H1 (cell line): ENCODE data around the gene LPXN. TPM values are rescaled to one million over a fixed set of nuclear protein-coding genes. Genes with fewer than 3 reads are reported as not detected.

Experiments
- CTCF ChIA-PET: fragments of 300-600 bp; sonication (Branson Sonifier 250); formaldehyde crosslinking; loops from one replicate; lab custom pipeline; 2021; ENCODE audit not compliant: partially characterized antibody; lab: Charles Lee
- POLR2A ChIA-PET: fragments of 300-600 bp; sonication (Branson Sonifier 250); formaldehyde crosslinking; loops from one replicate; lab custom pipeline; 2021; ENCODE audit warnings: inconsistent platforms; ENCODE audit not compliant: partially characterized antibody; lab: Charles Lee
- DNase-seq, 2 experiments: peaks; one replicate each; pipeline versions ENCODE4 v3.0.0 to v3.0.0-alpha.2; 2010 to 2022; ENCODE audit warnings: low spot score in 2 of 2, low read depth in 1 of 2, mixed read lengths in 1 of 2
- FAIRE-seq: peaks from 2 replicates; lab custom pipeline; 2011; peaks lifted over from hg19 to GRCh38; lab: Jason Lieb, UNC
- H2AFZ ChIP-seq: 2 replicates; pipeline ENCODE4 v1.8.1; 2012; ENCODE audit warnings: low read length, inconsistent platforms
- H2AK5ac ChIP-seq: 2 replicates; pipeline ENCODE4 v1.6.1; 2013; ENCODE audit warnings: low read depth, low read length
- H2BK120ac ChIP-seq: replicated peaks from 2 replicates; pipeline ENCODE3; 2013; ENCODE audit warnings: low read depth, low read length, inconsistent platforms
- H2BK12ac ChIP-seq: 2 replicates; pipeline ENCODE4 v1.6.1; 2013; ENCODE audit warnings: low read depth, low read length
- H2BK15ac ChIP-seq: 2 replicates; pipeline ENCODE4 v1.6.1; 2013; ENCODE audit warnings: low read length
- H2BK20ac ChIP-seq: 2 replicates; pipeline ENCODE4 v1.6.1; 2013; ENCODE audit warnings: low read length
- H2BK5ac ChIP-seq: 2 replicates; pipeline ENCODE4 v1.6.1; 2013; ENCODE audit warnings: low read depth, low read length
- H3K14ac ChIP-seq: 2 replicates; pipeline ENCODE4 v1.6.1; 2013; ENCODE audit warnings: inconsistent platforms; ENCODE audit not compliant: insufficient read length
- H3K18ac ChIP-seq: 2 replicates; pipeline ENCODE4 v1.6.1; 2013; ENCODE audit warnings: low read length; ENCODE audit errors: extremely low read depth
- H3K23ac ChIP-seq: 2 replicates; pipeline ENCODE4 v1.6.1; 2013; ENCODE audit warnings: inconsistent platforms; ENCODE audit not compliant: insufficient read length
- H3K23me2 ChIP-seq: 2 replicates; pipeline ENCODE4 v1.6.1; 2013; ENCODE audit warnings: low read depth, low read length
- H3K27ac ChIP-seq: 2 replicates; pipeline ENCODE4 v1.6.1; 2011; ENCODE audit warnings: low read depth, low read length, inconsistent platforms
- H3K27me3 ChIP-seq, 4 experiments: replicated peaks in 1 of 4; 1 replicate in 1 of 4; 2 replicates in 3 of 4; pipeline versions ENCODE4 v1.6.1 to v1.8.1; 2011 to 2013; ENCODE audit warnings: low read length in 3 of 4, mild to moderate bottlenecking in 3 of 4, inconsistent platforms in 2 of 4, mixed read lengths in 2 of 4, moderate library complexity in 1 of 4; ENCODE audit not compliant: control insufficient read depth in 3 of 4, insufficient read depth in 3 of 4; ENCODE audit errors: extremely low read depth in 1 of 4
- H3K36me3 ChIP-seq, 4 experiments: 2 replicates each; pipeline versions ENCODE4 v1.6.1 to v1.8.1; 2011 to 2013; ENCODE audit warnings: mild to moderate bottlenecking in 4 of 4, low read length in 3 of 4, moderate library complexity in 2 of 4, control low read depth in 1 of 4, inconsistent platforms in 1 of 4; ENCODE audit not compliant: insufficient read depth in 4 of 4, control insufficient read depth in 2 of 4
- H3K4ac ChIP-seq: replicated peaks from 2 replicates; pipeline ENCODE3; 2013; ENCODE audit warnings: low read length, low read depth, mixed read lengths, inconsistent platforms; ENCODE audit not compliant: insufficient read length
- H3K4me1 ChIP-seq, 4 experiments: replicated peaks in 1 of 4; 1 replicate in 1 of 4; 2 replicates in 3 of 4; pipeline versions ENCODE4 v1.6.1 to v1.8.1; 2011 to 2013; ENCODE audit warnings: low read length in 3 of 4, inconsistent platforms in 2 of 4, mixed read lengths in 1 of 4; ENCODE audit not compliant: insufficient read depth in 4 of 4, control insufficient read depth in 3 of 4
- H3K4me2 ChIP-seq, 2 experiments: 2 replicates each; pipeline versions ENCODE4 v1.6.1 to v1.8.1; 2011 to 2013; ENCODE audit warnings: low read depth in 2 of 2, low read length in 2 of 2, control low read depth in 1 of 2, inconsistent platforms in 1 of 2, mild to moderate bottlenecking in 1 of 2; ENCODE audit not compliant: insufficient read depth in 1 of 2
- H3K4me3 ChIP-seq, 4 experiments: fragments of 200-600, 300-600 bp in 1 of 4; sonication (generic), shearing (Covaris generic), sonication (Bioruptor Twin) in 1 of 4; 2 replicates each; pipeline versions ENCODE4 v1.5.1 to v1.8.1; 2011 to 2016; ENCODE audit warnings: low read length in 4 of 4, low read depth in 3 of 4, control low read depth in 2 of 4, inconsistent platforms in 2 of 4, mild to moderate bottlenecking in 2 of 4, mixed read lengths in 1 of 4, moderate library complexity in 1 of 4; ENCODE audit not compliant: insufficient read depth in 2 of 4; ENCODE audit errors: extremely low read depth in 1 of 4
- H3K56ac ChIP-seq: replicated peaks from 2 replicates; pipeline ENCODE3; 2013; ENCODE audit warnings: low read depth, mild to moderate bottlenecking, mixed read lengths, low read length, inconsistent platforms; ENCODE audit not compliant: insufficient read length
- H3K79me1 ChIP-seq: 2 replicates; pipeline ENCODE4 v1.6.1; 2013; ENCODE audit warnings: low read depth, low read length, control low read depth
- H3K79me2 ChIP-seq, 2 experiments: 2 replicates each; pipeline versions ENCODE4 v1.6.1 to v1.8.1; 2012 to 2013; ENCODE audit warnings: low read length in 2 of 2, mild to moderate bottlenecking in 2 of 2, inconsistent platforms in 1 of 2; ENCODE audit not compliant: insufficient read depth in 2 of 2, control insufficient read depth in 1 of 2
- H3K9ac ChIP-seq, 4 experiments: replicated peaks in 1 of 4; 1 replicate in 1 of 4; 2 replicates in 3 of 4; pipeline versions ENCODE4 v1.6.1 to v1.8.1; 2011 to 2013; ENCODE audit warnings: low read depth in 3 of 4, low read length in 3 of 4, control low read depth in 2 of 4, mild to moderate bottlenecking in 2 of 4, moderate library complexity in 2 of 4, inconsistent platforms in 1 of 4; ENCODE audit errors: extremely low read depth in 1 of 4
- H3K9me3 ChIP-seq, 2 experiments: 2 replicates each; pipeline versions ENCODE4 v1.6.1 to v1.8.1; 2012 to 2013; ENCODE audit warnings: mild to moderate bottlenecking in 2 of 2, moderate library complexity in 2 of 2, control low read depth in 1 of 2, inconsistent platforms in 1 of 2, low read depth in 1 of 2, low read length in 1 of 2, mixed read lengths in 1 of 2; ENCODE audit not compliant: insufficient read depth in 2 of 2
- H4K20me1 ChIP-seq, 2 experiments: replicated peaks in 1 of 2; 2 replicates each; pipeline versions ENCODE3 to v1.8.1; 2011 to 2013; ENCODE audit warnings: inconsistent platforms in 2 of 2, low read length in 2 of 2, mild to moderate bottlenecking in 1 of 2; ENCODE audit not compliant: insufficient read depth in 2 of 2, control insufficient read depth in 1 of 2
- H4K5ac ChIP-seq: 2 replicates; pipeline ENCODE4 v1.6.1; 2013; ENCODE audit warnings: low read length, low read depth, mixed read lengths, inconsistent platforms; ENCODE audit not compliant: insufficient read length
- H4K8ac ChIP-seq: 2 replicates; pipeline ENCODE4 v1.8.0; 2013; ENCODE audit warnings: mild to moderate bottlenecking, moderate library complexity, low read length, inconsistent platforms; ENCODE audit not compliant: insufficient read depth; ENCODE audit errors: extremely low read depth
- H4K91ac ChIP-seq: replicated peaks from 2 replicates; pipeline ENCODE3; 2013; ENCODE audit warnings: low read length, mixed read lengths, inconsistent platforms; ENCODE audit not compliant: insufficient read length
- BCL11A ChIP-seq, 2 experiments: IDR thresholded peaks; one replicate each; pipeline ENCODE4 v1.6.1; 2011; ENCODE audit warnings: low read depth in 2 of 2, low read length in 2 of 2, mild to moderate bottlenecking in 2 of 2
- CREB1 ChIP-seq: IDR thresholded peaks from 2 replicates; pipeline ENCODE4 v1.6.1; 2012; ENCODE audit warnings: inconsistent platforms
- EP300 ChIP-seq, 2 experiments: IDR thresholded peaks; 1 replicate in 1 of 2; 2 replicates in 1 of 2; pipeline ENCODE4 v1.6.1; 2011 to 2012; ENCODE audit warnings: low read depth in 2 of 2, low read length in 2 of 2, mild to moderate bottlenecking in 2 of 2, borderline replicate concordance in 1 of 2, inconsistent platforms in 1 of 2, moderate library complexity in 1 of 2
- POU5F1 ChIP-seq: IDR thresholded peaks from 2 replicates; pipeline ENCODE4 v1.6.1; 2011; ENCODE audit warnings: low read depth, mild to moderate bottlenecking, low read length, moderate library complexity
- RFX5 ChIP-seq: IDR thresholded peaks from 2 replicates; pipeline ENCODE4 v1.6.1; 2011; ENCODE audit warnings: low read depth, low read length, improper control_type of control experiment, borderline replicate concordance
- RNF2 ChIP-seq: fragments of 200-900, 300-1000 bp; sonication (generic); IDR thresholded peaks from 2 replicates; pipeline ENCODE4 v1.7.1; 2016; ENCODE audit warnings: borderline replicate concordance, low read depth, mild to moderate bottlenecking, antibody characterized with exemption, low read length; ENCODE audit not compliant: poor library complexity, severe bottlenecking; ENCODE audit errors: missing control alignments
- TBP ChIP-seq: IDR thresholded peaks from 2 replicates; pipeline ENCODE4 v1.6.1; 2011; ENCODE audit warnings: low read depth, low read length, improper control_type of control experiment
- TCF12 ChIP-seq: IDR thresholded peaks from 2 replicates; pipeline ENCODE4 v1.6.1; 2011; ENCODE audit warnings: low read depth, mild to moderate bottlenecking, low read length
- WGBS, 2 experiments: shearing (Covaris generic) in 1 of 2; methylation state at CpG; one replicate each; pipeline versions ENCODE4 v1.1.6 to v1.1.7; 2013 to 2015; ENCODE audit warnings: low lambda C conversion rate in 2 of 2, mixed read lengths in 2 of 2, inconsistent platforms in 1 of 2, low coverage in 1 of 2, missing lambda C conversion rate in 1 of 2; ENCODE audit not compliant: insufficient replicate concordance in 2 of 2, insufficient coverage in 1 of 2, insufficient read length in 1 of 2; ENCODE audit errors: extremely low coverage in 1 of 2, missing lambda C conversion rate in 1 of 2; 5-methylcytosine and 5-hydroxymethylcytosine counted together
- polyA plus RNA-seq, 7 experiments: library from polyadenylated mRNA; depleted of rRNA in 3 of 7; stranded (reverse) in 5 of 7; unstranded in 2 of 7; fragments of >200 nt in 5 of 7; fragments of 200-250 nt in 2 of 7; gene quantifications; 1 replicate in 5 of 7; 2 replicates in 1 of 7; 4 replicates in 1 of 7; pipeline versions ENCODE4 v1.2.1 to v1.2.3, GENCODE V29; 2011 to 2013; ENCODE audit warnings: missing spikeins in 2 of 7, mixed read lengths in 2 of 7
- total RNA-seq: library from RNA; stranded (reverse); fragmentation: NEBNext Ultra II Directional; extraction: Animal tissue kit (Norgen Biotek cat#: 25700); gene quantifications from 2 replicates; pipeline ENCODE4 v1.2.1, GENCODE V29; 2021
- TF ChIP-seq, protein P1 (sequence below): IDR thresholded peaks from 2 replicates; pipeline ENCODE4 v1.6.1; 2012; ENCODE audit warnings: inconsistent platforms
- TF ChIP-seq, protein P2 (sequence below), 3 experiments: IDR thresholded peaks; 1 replicate in 2 of 3; 2 replicates in 1 of 3; pipeline versions ENCODE4 v1.5.1 to v1.6.1; 2011; ENCODE audit warnings: low read length in 3 of 3, mild to moderate bottlenecking in 3 of 3, inconsistent platforms in 2 of 3, low read depth in 1 of 3, moderate library complexity in 1 of 3; ENCODE audit not compliant: insufficient read depth in 1 of 3; ENCODE audit errors: control extremely low read depth in 1 of 3

The LPXN gene
- total and polyA plus RNA-seq, 2 of the 8 experiments (the other 6 are each of a cell fraction or from before 2014, with no cell fraction given), result 1.4 to 2.7 TPM

DNA sequence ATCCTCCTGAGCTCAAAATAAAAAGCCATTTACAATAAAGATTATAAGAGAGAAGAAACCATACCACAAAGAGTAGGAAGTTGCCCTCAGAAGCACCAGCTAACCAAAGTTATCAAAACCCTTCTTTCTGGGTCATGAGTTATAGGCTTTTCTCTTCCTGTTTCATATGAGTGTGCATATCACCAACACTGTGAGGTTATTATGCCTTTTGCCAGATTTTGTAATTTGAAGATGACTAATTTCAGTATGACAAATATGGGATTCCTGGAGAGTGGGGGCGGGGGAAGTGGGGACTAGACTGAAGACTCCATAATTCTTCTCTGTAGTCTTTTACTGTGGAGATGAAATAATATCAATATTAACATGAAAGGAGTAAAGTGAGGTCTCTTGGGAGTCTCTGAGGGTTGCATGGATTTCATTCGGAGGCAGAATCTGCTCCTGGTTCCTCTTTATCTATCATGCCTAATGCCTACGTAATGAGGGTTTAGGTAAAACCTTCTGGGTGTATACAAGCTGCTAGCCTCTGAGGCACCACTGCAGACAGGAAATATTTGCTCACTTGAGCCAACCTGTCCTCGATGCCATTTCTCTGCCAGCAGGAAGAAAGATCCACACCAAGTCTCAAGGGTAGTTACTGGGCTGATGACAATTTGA is 2.1 kb downstream of the LPXN start:
- POLR2A ChIA-PET, result no interaction called here
- Histone ChIP-seq H3K27ac (no peak overlapping the region), H3K4me2 (no peak overlapping the region)
- TF ChIP-seq, protein P1, sequence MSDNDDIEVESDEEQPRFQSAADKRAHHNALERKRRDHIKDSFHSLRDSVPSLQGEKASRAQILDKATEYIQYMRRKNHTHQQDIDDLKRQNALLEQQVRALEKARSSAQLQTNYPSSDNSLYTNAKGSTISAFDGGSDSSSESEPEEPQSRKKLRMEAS, result no peak
- TF ChIP-seq CREB1 (no peak), POU5F1 (no peak), RNF2 (no peak), RFX5 (no peak), TBP (no peak), BCL11A (IDR thresholded peaks at IDR 0.05; ENCODE audit: low read depth in 2 of 2, low read length in 2 of 2) (no peak), TCF12 (no peak), EP300 (IDR thresholded peaks at IDR 0.05; ENCODE audit: borderline replicate concordance in 1 of 2, low read depth in 2 of 2, low read length in 2 of 2) (no peak)
- TF ChIP-seq, protein P2, sequence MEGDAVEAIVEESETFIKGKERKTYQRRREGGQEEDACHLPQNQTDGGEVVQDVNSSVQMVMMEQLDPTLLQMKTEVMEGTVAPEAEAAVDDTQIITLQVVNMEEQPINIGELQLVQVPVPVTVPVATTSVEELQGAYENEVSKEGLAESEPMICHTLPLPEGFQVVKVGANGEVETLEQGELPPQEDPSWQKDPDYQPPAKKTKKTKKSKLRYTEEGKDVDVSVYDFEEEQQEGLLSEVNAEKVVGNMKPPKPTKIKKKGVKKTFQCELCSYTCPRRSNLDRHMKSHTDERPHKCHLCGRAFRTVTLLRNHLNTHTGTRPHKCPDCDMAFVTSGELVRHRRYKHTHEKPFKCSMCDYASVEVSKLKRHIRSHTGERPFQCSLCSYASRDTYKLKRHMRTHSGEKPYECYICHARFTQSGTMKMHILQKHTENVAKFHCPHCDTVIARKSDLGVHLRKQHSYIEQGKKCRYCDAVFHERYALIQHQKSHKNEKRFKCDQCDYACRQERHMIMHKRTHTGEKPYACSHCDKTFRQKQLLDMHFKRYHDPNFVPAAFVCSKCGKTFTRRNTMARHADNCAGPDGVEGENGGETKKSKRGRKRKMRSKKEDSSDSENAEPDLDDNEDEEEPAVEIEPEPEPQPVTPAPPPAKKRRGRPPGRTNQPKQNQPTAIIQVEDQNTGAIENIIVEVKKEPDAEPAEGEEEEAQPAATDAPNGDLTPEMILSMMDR (IDR thresholded peaks at IDR 0.05; ENCODE audit: control extremely low read depth in 1 of 3, insufficient read depth in 1 of 3, low read depth in 1 of 3, low read length in 3 of 3), result no peak

More for the DNA sequence above, 2.1 kb downstream of the LPXN start:
- Histone ChIP-seq H2BK120ac (no peak overlapping the region), H2BK12ac (no peak overlapping the region), H2BK20ac (no peak overlapping the region), H4K5ac (no peak overlapping the region), H2AK5ac (no peak overlapping the region), H3K4ac (no peak overlapping the region), H2BK5ac (no peak overlapping the region), H3K4me1 (peaks cover 0 to 2% (median 0%) of the 10 kb centered on the region in 4 experiments; a peak in 1 of 7 replicates), H3K9me3 (no peaks in the 10 kb centered on the region), H3K56ac (no peak overlapping the region), H3K23ac (no peak overlapping the region), H3K27me3 (no peaks in the 10 kb centered on the region), H3K4me3 (no peak overlapping the region), H3K36me3 (no peaks in the 10 kb centered on the region), H2AFZ (no peak overlapping the region), H4K91ac (no peak overlapping the region), H3K18ac (no peak overlapping the region), H3K9ac (no peak overlapping the region), H3K23me2 (no peaks in the 10 kb centered on the region), H4K8ac (no peak overlapping the region), H4K20me1 (no peaks in the 10 kb centered on the region), H2BK15ac (no peak overlapping the region), H3K79me1 (no peaks in the 10 kb centered on the region), H3K14ac (no peak overlapping the region), H3K79me2 (no peaks in the 10 kb centered on the region)
- FAIRE-seq (no peak), DNase-seq (no peak)
- 94% methylated on average over 4 of the region's 4 CpGs; no CpG with 5 or more reads in 1 of the 2 experiments for WGBS, 2 experiments
- CTCF ChIA-PET, result interaction anchor here (1.2 kb wide), 1 partner anchor 562 kb away, joined by 3 read pairs; no protein-coding TSS in a partner anchor
